Stimulated activated CD8-positive, alpha-beta memory T cell treated with anti-CD3 and anti-CD28 coated beads, Interleukin-12 subunit alpha, Interleukin-12 subunit beta, amount 100 ng/mL, for 1 hour (primary cell): ENCODE results near the gene CCNI.
"Not testable (repeated sequence)": the region's sequence is repeated elsewhere in the genome, so short reads cannot be mapped to it uniquely, and the experiment has no call there.

ENCODE experiments used
- DNase-seq: peaks from one replicate; pipeline ENCODE4 v3.0.0-alpha.2; 2020; ENCODE audit warnings: low read depth

Gene CCNI

GRCh38 chr4:77039796-77040195 is 36.0 kb downstream of the CCNI start:
- no peak for DNase-seq

GRCh38 chr4:77037736-77038135 is 38.1 kb downstream of the CCNI start:
- no peak for DNase-seq

- not testable (repeated sequence) for DNase-seq
Observed at GRCh38 chr4:77037168-77037567, 38.6 kb downstream of the CCNI start.

- DNase-seq, result no peak
Observed at GRCh38 chr4:77036206-77036605, 39.6 kb downstream of the CCNI start.

GRCh38 chr4:77035153-77035552 is 40.6 kb downstream of the CCNI start:
- no peak for DNase-seq

GRCh38 chr4:77031544-77031943 is 44.2 kb downstream of the CCNI start:
- DNase-seq, result no peak

DNA sequence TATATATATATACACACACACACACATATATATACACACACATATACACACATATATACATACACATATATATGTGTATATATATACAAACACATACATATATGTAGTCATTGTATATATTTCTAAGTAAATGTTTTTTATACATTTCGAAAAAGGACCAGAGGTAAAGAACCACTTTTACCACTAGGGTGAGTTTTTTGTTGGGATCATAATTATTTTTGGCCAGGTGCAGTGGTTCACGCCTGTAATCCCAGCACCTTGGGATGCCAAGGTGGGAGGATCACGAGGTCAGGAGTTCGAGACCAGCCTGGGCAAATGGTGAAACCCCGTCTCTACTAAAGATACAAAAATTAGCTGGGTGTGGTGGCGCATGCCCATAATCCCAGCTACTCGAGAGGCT is 46.0 kb downstream of the CCNI start:
- DNase-seq, result not testable (repeated sequence)

GRCh38 chr4:77028246-77028645 is 47.5 kb downstream of the CCNI start:
- no peak for DNase-seq

GRCh38 chr4:77026322-77026704 is 49.5 kb downstream of the CCNI start:
- no peak for DNase-seq

DNA sequence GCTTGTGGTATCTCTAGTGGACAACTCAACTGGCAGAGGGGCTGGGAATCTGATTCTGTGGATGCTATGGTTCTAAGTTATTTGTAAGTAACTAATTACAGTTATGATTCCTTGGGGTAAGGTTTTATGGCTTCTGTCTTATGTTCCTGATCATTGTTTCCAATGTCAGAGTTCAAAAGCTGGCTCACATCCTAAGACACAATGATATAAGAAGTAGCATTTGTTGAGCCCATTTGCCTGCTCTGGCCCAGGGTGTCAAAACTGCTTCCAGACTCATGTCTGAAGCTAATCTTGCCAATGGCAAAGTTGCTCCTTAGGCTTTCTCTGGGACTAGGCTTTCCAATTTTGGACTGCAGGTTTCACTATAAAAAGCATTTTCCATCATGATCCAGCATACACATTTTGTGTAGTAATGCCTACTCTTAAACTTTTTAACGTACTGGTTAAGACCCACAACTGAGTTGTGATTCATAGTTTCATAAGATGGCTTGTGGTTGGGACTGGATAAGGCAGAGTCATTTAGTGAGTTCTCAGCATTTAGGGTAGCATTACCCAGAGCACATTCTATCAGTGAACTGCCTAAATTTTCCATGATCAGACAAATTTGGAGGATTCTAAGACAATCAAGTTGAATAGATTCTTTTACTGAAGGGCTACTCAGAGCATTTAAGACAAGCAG is 50.0 kb downstream of the CCNI start:
- DNase-seq, result no peak

DNA sequence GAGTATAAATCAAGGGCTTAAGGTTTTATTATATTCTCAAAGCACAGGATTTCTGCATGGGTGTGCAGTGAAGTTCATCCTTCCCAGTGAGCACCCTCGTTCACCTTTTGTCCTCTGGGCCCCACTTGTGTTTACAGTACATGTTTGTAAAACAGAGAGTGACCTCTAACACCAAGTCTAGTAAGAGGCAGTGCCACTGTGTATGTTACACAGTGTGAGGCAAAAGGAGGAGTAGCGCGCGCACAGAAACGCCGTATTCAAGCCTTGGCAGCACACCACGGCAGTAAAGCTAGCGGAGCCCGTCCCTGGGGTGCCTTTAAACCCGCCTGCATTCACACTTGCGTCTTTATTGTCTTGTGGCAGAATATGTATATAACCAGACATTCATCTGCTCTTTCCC is 51.9 kb downstream of the CCNI start:
- no peak for DNase-seq

GRCh38 chr4:77022560-77023179 is 53.1 kb downstream of the CCNI start:
- no peak for DNase-seq

DNA sequence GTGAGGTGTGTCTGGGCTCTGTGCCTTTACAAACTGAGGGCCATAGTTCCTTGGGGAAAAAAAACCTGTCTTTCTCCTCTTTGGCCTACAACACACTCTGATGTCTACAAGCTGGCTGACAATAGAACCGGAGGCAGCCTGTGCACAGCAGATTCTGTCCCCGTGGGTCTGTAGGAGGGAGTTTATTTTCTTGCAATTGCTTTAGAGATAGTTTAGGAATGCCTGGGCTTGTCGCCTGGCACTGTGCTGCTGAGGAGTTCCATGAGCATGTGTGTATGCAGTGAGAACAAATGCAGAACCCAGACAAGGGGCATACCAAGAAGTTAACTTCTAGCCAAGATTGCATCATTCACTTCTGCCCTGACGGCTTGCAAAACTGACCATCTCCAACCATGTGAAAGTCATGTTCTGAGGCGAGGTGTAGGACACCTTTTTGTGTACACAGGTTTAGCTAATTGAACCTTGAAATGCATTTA is 54.1 kb downstream of the CCNI start:
- no peak for DNase-seq

- no peak for DNase-seq
Observed at GRCh38 chr4:77020017-77020416, 55.8 kb downstream of the CCNI start.

DNA sequence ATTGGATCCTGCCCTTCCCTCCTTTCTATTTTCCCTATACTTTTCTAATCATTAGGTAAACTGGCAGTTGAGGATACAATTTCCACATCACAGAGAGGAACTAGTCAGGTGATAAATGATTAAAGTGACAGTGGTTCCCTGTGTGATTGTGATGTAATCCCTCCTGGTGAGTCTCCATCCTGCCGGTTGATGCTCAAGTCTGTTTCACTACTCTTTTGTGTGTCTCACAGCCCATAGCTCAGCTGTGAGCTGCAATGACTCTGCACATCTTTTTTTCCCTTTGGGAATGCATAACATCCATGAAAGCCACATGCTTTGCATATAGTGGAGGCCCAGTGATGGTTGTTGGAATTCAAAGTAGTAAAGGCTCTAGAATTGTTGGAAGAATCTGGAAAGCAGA is 60.4 kb downstream of the CCNI start:
- DNase-seq, result no peak

- DNase-seq, result no peak
Observed at GRCh38 chr4:77014256-77014655, 61.5 kb downstream of the CCNI start.

DNA sequence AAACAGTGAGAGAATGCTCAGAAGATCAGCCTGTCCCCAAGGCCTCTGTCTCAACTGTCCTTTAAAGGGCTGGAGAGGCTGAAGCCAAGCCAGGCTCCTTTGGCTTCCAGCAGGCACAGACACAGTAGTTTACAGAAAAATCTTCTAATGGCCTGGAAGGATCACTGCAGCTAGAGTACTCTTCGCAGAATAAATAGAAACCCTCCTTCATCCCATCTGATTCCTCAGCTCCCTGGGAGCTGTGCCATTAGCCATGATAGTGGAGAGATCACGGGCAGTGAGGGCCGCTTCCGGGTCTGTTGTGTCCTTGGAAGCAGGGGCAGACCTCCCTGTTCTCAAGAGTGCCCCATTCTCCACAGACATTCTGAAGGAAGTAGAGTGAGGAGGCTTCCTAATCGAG is 63.1 kb downstream of the CCNI start:
- no peak for DNase-seq

- DNase-seq, result no peak
Observed at GRCh38 chr4:77010841-77011354, 64.9 kb downstream of the CCNI start.

GRCh38 chr4:77009511-77010115 is 66.2 kb downstream of the CCNI start:
- no peak for DNase-seq

GRCh38 chr4:77007358-77008230 is 68.2 kb downstream of the CCNI start:
- DNase-seq, result no peak

DNA sequence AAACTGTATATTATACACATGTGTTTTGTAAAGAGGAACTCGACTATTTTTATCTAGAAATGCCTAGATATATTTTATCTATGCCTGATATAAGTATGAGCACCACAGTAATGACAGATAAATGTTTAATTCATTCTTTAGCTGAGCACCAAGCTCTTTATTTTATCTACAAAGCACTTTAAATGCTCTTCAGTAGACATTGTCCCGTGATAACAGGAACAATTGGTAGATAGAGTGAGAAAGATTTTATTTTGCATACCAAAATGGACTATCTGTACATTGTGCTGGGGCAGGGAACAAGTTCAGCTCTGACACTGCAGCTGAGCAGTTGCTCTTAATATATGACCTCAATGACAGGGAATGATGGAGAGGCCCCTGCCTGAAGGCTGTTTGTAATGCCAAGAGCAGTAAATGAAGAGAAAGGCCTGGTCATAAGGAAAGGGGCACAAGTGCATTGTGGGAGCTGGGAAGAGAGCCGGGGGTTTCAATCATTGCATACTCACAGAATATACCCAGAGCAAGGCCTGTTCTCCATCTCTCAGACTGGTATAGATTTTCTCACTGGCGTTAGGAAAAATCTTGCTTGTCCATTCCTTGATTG is 68.9 kb downstream of the CCNI start:
- no peak for DNase-seq

DNA sequence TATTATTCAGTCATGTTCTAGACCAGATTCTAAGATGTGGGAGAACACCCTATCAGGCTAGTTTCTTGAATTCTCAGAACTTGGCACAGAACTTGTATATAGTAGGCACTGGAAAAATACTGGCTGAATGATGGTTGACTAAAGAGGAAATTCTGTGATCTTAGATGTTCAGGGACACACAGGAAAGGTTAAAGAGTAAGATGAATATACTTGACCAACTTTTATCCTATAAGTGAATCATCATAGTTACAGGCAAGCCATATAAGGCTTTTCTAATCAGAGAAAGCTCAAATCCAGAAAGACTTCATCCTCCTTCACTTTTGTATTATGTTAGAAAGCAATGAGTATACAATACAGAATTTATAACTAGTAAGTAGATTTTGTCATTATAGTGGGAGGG is 72.4 kb downstream of the CCNI start:
- DNase-seq, result no peak
